HG02973 (cell line): ENCODE measurements around the gene SLC39A10.
"Not testable (repeated sequence)": the region's sequence is repeated elsewhere in the genome, so short reads cannot be mapped to it uniquely, and the experiment has no call there.

Source experiments
- ATAC-seq: cut with Tn5 transposase; IDR thresholded peaks from one replicate; pipeline ENCODE4 v1.9.1; 2021; ENCODE audit warnings: moderate library complexity; ENCODE audit not compliant: unreplicated experiment

SLC39A10 gene

GRCh38 chr2:195656859-195657633 lies at the start of gene SLC39A10:
Gene SLC39A10, plus strand, starts transcription at chr2:195657226. Its CDS starts 22,817 bp downstream, at chr2:195680043.
- ATAC-seq, result peak; percentile 66

- ATAC-seq, result no peak
Observed at GRCh38 chr2:195608768-195609454, 48.1 kb upstream of the SLC39A10 start.

- ATAC-seq, result no peak
Observed at GRCh38 chr2:195610717-195611116, 46.3 kb upstream of the SLC39A10 start.

GRCh38 chr2:195612611-195613495 lies 44.2 kb upstream of the SLC39A10 start:
- ATAC-seq, result no peak

- no peak for ATAC-seq
Observed at GRCh38 chr2:195613922-195614321, 43.1 kb upstream of the SLC39A10 start.

GRCh38 chr2:195619590-195619989 lies 37.4 kb upstream of the SLC39A10 start:
- no peak for ATAC-seq

- ATAC-seq, result no peak
Observed at GRCh38 chr2:195620501-195620900, 36.5 kb upstream of the SLC39A10 start.

GRCh38 chr2:195622966-195623365 lies 34.1 kb upstream of the SLC39A10 start:
- ATAC-seq, result no peak

- ATAC-seq, result no peak
Observed at GRCh38 chr2:195626507-195626906, 30.5 kb upstream of the SLC39A10 start.

GRCh38 chr2:195628666-195629065 lies 28.4 kb upstream of the SLC39A10 start:
- ATAC-seq, result no peak

- ATAC-seq, result no peak
Observed at GRCh38 chr2:195632856-195633572, 24.0 kb upstream of the SLC39A10 start.

GRCh38 chr2:195633573-195633870 lies 23.5 kb upstream of the SLC39A10 start:
- no peak for ATAC-seq

GRCh38 chr2:195633974-195634373 lies 23.1 kb upstream of the SLC39A10 start:
- ATAC-seq, result no peak

GRCh38 chr2:195636890-195637289 lies 20.1 kb upstream of the SLC39A10 start:
- ATAC-seq, result no peak

- ATAC-seq, result no peak
Observed at GRCh38 chr2:195638750-195639149, 18.3 kb upstream of the SLC39A10 start.

- no peak for ATAC-seq
Observed at GRCh38 chr2:195639238-195639858, 17.7 kb upstream of the SLC39A10 start.

GRCh38 chr2:195639959-195640358 lies 17.1 kb upstream of the SLC39A10 start:
- ATAC-seq, result no peak

- ATAC-seq, result no peak
Observed at GRCh38 chr2:195642027-195642678, 14.9 kb upstream of the SLC39A10 start.

- ATAC-seq, result no peak
Observed at GRCh38 chr2:195642679-195643068, 14.4 kb upstream of the SLC39A10 start.

GRCh38 chr2:195644708-195645107 lies 12.3 kb upstream of the SLC39A10 start:
- not testable (repeated sequence) for ATAC-seq
